DMS79 (cell line): ENCODE data around the gene PCDHGB3.
"Not testable (repeated sequence)": the region's sequence is repeated elsewhere in the genome, so short reads cannot be mapped to it uniquely, and the experiment has no call there.

Experiments
- DNase-seq: peaks from one replicate; lab custom pipeline; 2025; lab: John Stamatoyannopoulos, UW

PCDHGB3 gene

GRCh38 chr5:141369994-141370848, at the start of gene PCDHGB3:
PCDHGB3 (plus strand) TSS chr5:141370242; CDS start chr5:141370395, 153 bp downstream.
- no peak for DNase-seq

GRCh38 chr5:141322261-141322660, 47.8 kb upstream of the PCDHGB3 start:
- no peak for DNase-seq

- peak; percentile 67 for DNase-seq
These were observed 43.8 kb upstream of the PCDHGB3 start for GRCh38 chr5:141326088-141326854.

GRCh38 chr5:141328231-141328630, 41.8 kb upstream of the PCDHGB3 start:
- DNase-seq = no peak

- no peak for DNase-seq
These were observed 39.6 kb upstream of the PCDHGB3 start, which contains the start of gene PCDHGA1 for GRCh38 chr5:141330299-141331080. PCDHGA1 (plus strand) TSS chr5:141330514.

GRCh38 chr5:141332571-141332970, 37.5 kb upstream of the PCDHGB3 start:
- DNase-seq = not testable (repeated sequence)

GRCh38 chr5:141338538-141339306, 31.3 kb upstream of the PCDHGB3 start, which contains the start of gene PCDHGA2:
PCDHGA2 (plus strand) TSS chr5:141338760.
- DNase-seq = no peak

GRCh38 chr5:141340781-141341354, 29.2 kb upstream of the PCDHGB3 start:
- DNase-seq = not testable (repeated sequence)

- no peak for DNase-seq
These were observed 27.3 kb upstream of the PCDHGB3 start for GRCh38 chr5:141342773-141343172.

- DNase-seq = no peak
These were observed 26.6 kb upstream of the PCDHGB3 start, which contains the start of gene PCDHGA3 for GRCh38 chr5:141343242-141343952. PCDHGA3 (plus strand) TSS chr5:141343829; CDS start chr5:141344034, 205 bp downstream.

- no peak for DNase-seq
These were observed 26.0 kb upstream of the PCDHGB3 start for GRCh38 chr5:141343953-141344463.

- DNase-seq = no peak
These were observed 24.7 kb upstream of the PCDHGB3 start for GRCh38 chr5:141345327-141345726.

- DNase-seq = not testable (repeated sequence)
These were observed 24.0 kb upstream of the PCDHGB3 start for GRCh38 chr5:141346017-141346416.

GRCh38 chr5:141349917-141350619, 20.0 kb upstream of the PCDHGB3 start, which contains the start of gene PCDHGB1:
PCDHGB1 (plus strand) TSS chr5:141350099; CDS start chr5:141350261, 162 bp downstream.
- no peak for DNase-seq

GRCh38 chr5:141351591-141351990, 18.5 kb upstream of the PCDHGB3 start:
- no peak for DNase-seq

- no peak for DNase-seq
These were observed 15.1 kb upstream of the PCDHGB3 start, which contains the start of gene PCDHGA4 for GRCh38 chr5:141354900-141355469. PCDHGA4 (plus strand) TSS chr5:141355021; CDS start chr5:141355108, 87 bp downstream.

- DNase-seq = no peak
These were observed 14.4 kb upstream of the PCDHGB3 start for GRCh38 chr5:141355641-141356040.

- DNase-seq = no peak
These were observed 13.9 kb upstream of the PCDHGB3 start for GRCh38 chr5:141356133-141356532.

GRCh38 chr5:141356950-141357349, 13.1 kb upstream of the PCDHGB3 start:
- DNase-seq = no peak
